Measurements from ENCODE around the gene NETO1.

- TF ChIP-seq YY1 (IDR thresholded peaks at IDR 0.05; ENCODE audit: insufficient read depth, insufficient read length) (no peak), ZNF274 (IDR thresholded peaks at IDR 0.05; ENCODE audit: low read depth, low read length) (no peak)
These were observed 1.3 kb downstream of the NETO1 start for GRCh38 chr18:72866442-72866900.
